Hepatocyte (in vitro differentiated cells): ENCODE data around the gene PPP1CA.

Experiments
- EZH2 ChIP-seq: fragments of 200-600 bp; sonication (generic); IDR thresholded peaks from 2 replicates; pipeline ENCODE4 v1.6.1; 2016; ENCODE audit warnings: antibody characterized with exemption, mild to moderate bottlenecking, borderline replicate concordance
- EZH2phosphoT487 ChIP-seq: fragments of 200-600 bp; sonication (generic); IDR thresholded peaks from one replicate; pipeline ENCODE4 v1.6.1; 2018; ENCODE audit warnings: antibody characterized with exemption, mild to moderate bottlenecking, low read depth, moderate library complexity; ENCODE audit not compliant: unreplicated experiment, severe bottlenecking
- TF ChIP-seq, protein P1 (sequence below): fragments of 200-600 bp; sonication (generic); IDR thresholded peaks from 2 replicates; pipeline ENCODE4 v1.5.1; 2016; ENCODE audit warnings: antibody characterized with exemption, mild to moderate bottlenecking; ENCODE audit not compliant: poor library complexity

DNA sequence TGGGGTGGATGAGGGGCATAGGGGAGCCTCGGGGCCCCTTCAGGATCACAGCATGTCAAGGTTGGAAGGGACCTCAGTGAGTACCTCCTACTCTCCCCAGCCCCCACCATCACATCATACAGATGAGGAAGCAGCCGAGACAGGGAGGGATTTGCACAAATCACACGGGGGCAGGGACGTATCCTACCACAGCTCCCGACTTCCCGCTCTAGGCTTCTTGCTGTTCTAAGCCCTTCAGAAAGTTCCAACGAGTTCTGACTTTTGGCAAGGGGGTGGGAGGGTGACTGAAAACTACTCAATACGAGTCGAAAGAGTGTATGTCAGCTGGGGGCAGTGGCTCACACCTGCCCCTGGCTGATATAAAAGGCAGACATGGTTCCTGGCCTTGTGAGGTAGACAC lies 14.6 kb downstream of the PPP1CA start:
- no peak for TF ChIP-seq EZH2
- TF ChIP-seq, protein P1, sequence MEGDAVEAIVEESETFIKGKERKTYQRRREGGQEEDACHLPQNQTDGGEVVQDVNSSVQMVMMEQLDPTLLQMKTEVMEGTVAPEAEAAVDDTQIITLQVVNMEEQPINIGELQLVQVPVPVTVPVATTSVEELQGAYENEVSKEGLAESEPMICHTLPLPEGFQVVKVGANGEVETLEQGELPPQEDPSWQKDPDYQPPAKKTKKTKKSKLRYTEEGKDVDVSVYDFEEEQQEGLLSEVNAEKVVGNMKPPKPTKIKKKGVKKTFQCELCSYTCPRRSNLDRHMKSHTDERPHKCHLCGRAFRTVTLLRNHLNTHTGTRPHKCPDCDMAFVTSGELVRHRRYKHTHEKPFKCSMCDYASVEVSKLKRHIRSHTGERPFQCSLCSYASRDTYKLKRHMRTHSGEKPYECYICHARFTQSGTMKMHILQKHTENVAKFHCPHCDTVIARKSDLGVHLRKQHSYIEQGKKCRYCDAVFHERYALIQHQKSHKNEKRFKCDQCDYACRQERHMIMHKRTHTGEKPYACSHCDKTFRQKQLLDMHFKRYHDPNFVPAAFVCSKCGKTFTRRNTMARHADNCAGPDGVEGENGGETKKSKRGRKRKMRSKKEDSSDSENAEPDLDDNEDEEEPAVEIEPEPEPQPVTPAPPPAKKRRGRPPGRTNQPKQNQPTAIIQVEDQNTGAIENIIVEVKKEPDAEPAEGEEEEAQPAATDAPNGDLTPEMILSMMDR, result no peak
- no peak for TF ChIP-seq EZH2phosphoT487
